GM23248 (cell line): ENCODE measurements around the gene ZKSCAN4.

Experiments
- EZH2 ChIP-seq: fragments of 200-600 bp; sonication (generic); IDR thresholded peaks from 2 replicates; pipeline ENCODE4 v1.6.1; 2018; ENCODE audit warnings: antibody characterized with exemption, mild to moderate bottlenecking; ENCODE audit not compliant: insufficient read depth, poor library complexity, severe bottlenecking
- EZH2phosphoT487 ChIP-seq: fragments of 200-600 bp; sonication (generic); IDR thresholded peaks from 2 replicates; pipeline ENCODE4 v1.6.1; 2018; ENCODE audit warnings: antibody characterized with exemption, moderate library complexity, mild to moderate bottlenecking, low read depth; ENCODE audit not compliant: insufficient read depth

- TF ChIP-seq EZH2phosphoT487 = no peak
- TF ChIP-seq EZH2 = no peak
Observed at GRCh38 chr6:28264834-28265401, 12.8 kb upstream of the ZKSCAN4 start.
